ENCODE data around the gene NIT1. TPM values are rescaled to one million over a fixed set of nuclear protein-coding genes. Genes with fewer than 3 reads are reported as not detected.
A peak's percentile ranks its signal among the peaks of the same experiment; 100 is the strongest.

Gene NIT1
- total and polyA plus RNA-seq, 8 donors, result 17.9 to 48.4 (median 20.1) TPM

- TF ChIP-seq, protein P1, sequence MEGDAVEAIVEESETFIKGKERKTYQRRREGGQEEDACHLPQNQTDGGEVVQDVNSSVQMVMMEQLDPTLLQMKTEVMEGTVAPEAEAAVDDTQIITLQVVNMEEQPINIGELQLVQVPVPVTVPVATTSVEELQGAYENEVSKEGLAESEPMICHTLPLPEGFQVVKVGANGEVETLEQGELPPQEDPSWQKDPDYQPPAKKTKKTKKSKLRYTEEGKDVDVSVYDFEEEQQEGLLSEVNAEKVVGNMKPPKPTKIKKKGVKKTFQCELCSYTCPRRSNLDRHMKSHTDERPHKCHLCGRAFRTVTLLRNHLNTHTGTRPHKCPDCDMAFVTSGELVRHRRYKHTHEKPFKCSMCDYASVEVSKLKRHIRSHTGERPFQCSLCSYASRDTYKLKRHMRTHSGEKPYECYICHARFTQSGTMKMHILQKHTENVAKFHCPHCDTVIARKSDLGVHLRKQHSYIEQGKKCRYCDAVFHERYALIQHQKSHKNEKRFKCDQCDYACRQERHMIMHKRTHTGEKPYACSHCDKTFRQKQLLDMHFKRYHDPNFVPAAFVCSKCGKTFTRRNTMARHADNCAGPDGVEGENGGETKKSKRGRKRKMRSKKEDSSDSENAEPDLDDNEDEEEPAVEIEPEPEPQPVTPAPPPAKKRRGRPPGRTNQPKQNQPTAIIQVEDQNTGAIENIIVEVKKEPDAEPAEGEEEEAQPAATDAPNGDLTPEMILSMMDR (IDR thresholded peaks at IDR 0.05), result no peak
- DNase-seq (peak in 1 of 6 donors; percentile 45), FAIRE-seq (no peak), ATAC-seq (no peak)
- H3K4me3 ChIP-seq, result no peak overlapping the region
- H3K27ac ChIP-seq, result no peak overlapping the region
- peaks cover 0 to 5% (median 0%) of the 10 kb centered on the region in 3 donors for H3K4me1 ChIP-seq
- peaks cover 0 to 24% (median 7%) of the 10 kb centered on the region in 3 donors for H3K36me3 ChIP-seq
- intact Hi-C loops (cut with DNase I), result no loop called here
- H3K27me3 ChIP-seq, result no peaks in the 10 kb centered on the region
- 88 to 94% methylated on average over 9 of the region's 9 CpGs for WGBS, 2 donors
- H3K9me3 ChIP-seq, result no peaks in the 10 kb centered on the region
Observed at GRCh38 chr1:161168906-161169305, 51.0 kb downstream of the NIT1 start.

Other genes with a start within 250 kb of the NIT1 start
- gene ITLN1, start 232.9 kb upstream of the NIT1 start, total RNA-seq, result under 1 TPM in 4 of 6 donors, not detected in 2; 0.19 to 0.51 (median 0.27) TPM
- 10 to 100 TPM in 1 of 2 donors, under 1 TPM in 1; 0.12 to 15.1 TPM for gene ITLN1, start 232.9 kb upstream of the NIT1 start, polyA plus RNA-seq
- gene ITLN2, start 163.3 kb upstream of the NIT1 start, total RNA-seq, result not detected
- under 1 TPM in 1 of 2 donors, not detected in 1; 0.19 TPM for gene ITLN2, start 163.3 kb upstream of the NIT1 start, polyA plus RNA-seq
- 10 to 100 TPM; 30.0 to 59.5 (median 38.2) TPM for gene F11R, start 97.0 kb upstream of the NIT1 start, total RNA-seq
- 10 to 100 TPM; 22.7 to 23.6 TPM for gene F11R, start 97.0 kb upstream of the NIT1 start, polyA plus RNA-seq
- gene TSTD1, start 79.1 kb upstream of the NIT1 start, total RNA-seq, result 10 to 100 TPM; 24.8 to 43.8 (median 32.1) TPM
- 100 to 1,000 TPM in 1 of 2 donors, 10 to 100 TPM in 1; 69.0 to 131 TPM for gene TSTD1, start 79.1 kb upstream of the NIT1 start, polyA plus RNA-seq
- 10 to 100 TPM; 15.8 to 33.2 (median 21.7) TPM for gene USF1, start 72.1 kb upstream of the NIT1 start, total RNA-seq
- 100 to 1,000 TPM in 1 of 2 donors, 10 to 100 TPM in 1; 89.4 to 118 TPM for gene USF1, start 72.1 kb upstream of the NIT1 start, polyA plus RNA-seq
- 1 to 10 TPM in 4 of 6 donors, under 1 TPM in 2; 0.43 to 9.1 (median 1.9) TPM for gene ARHGAP30, start 48.2 kb upstream of the NIT1 start, total RNA-seq
- 1 to 10 TPM in 1 of 2 donors, under 1 TPM in 1; 0.70 to 2.0 TPM for gene ARHGAP30, start 48.2 kb upstream of the NIT1 start, polyA plus RNA-seq
- 1 to 10 TPM; 1.7 to 9.3 (median 3.5) TPM for gene NECTIN4, start 28.5 kb upstream of the NIT1 start, total RNA-seq
- gene NECTIN4, start 28.5 kb upstream of the NIT1 start, polyA plus RNA-seq, result 1 to 10 TPM; 2.1 to 2.7 TPM
- gene KLHDC9, start 19.7 kb upstream of the NIT1 start, total RNA-seq, result 1 to 10 TPM; 3.2 to 7.9 (median 6.2) TPM
- 10 to 100 TPM in 1 of 2 donors, 1 to 10 TPM in 1; 8.6 to 19.3 TPM for gene KLHDC9, start 19.7 kb upstream of the NIT1 start, polyA plus RNA-seq
- gene PFDN2, start 68 bp upstream of the NIT1 start, total RNA-seq, result 10 to 100 TPM in 5 of 6 donors, 1 to 10 TPM in 1; 9.8 to 24.8 (median 18.0) TPM
- 10 to 100 TPM; 63.8 to 91.6 TPM for gene PFDN2, start 68 bp upstream of the NIT1 start, polyA plus RNA-seq
- 10 to 100 TPM; 12.4 to 20.8 (median 15.6) TPM for gene DEDD, start 14.6 kb downstream of the NIT1 start, total RNA-seq
- gene DEDD, start 14.6 kb downstream of the NIT1 start, polyA plus RNA-seq, result 10 to 100 TPM; 11.1 to 19.7 TPM
- 10 to 100 TPM; 59.5 to 80.7 (median 70.4) TPM for gene UFC1, start 35.9 kb downstream of the NIT1 start, total RNA-seq
- 100 to 1,000 TPM in 1 of 2 donors, 10 to 100 TPM in 1; 78.4 to 107 TPM for gene UFC1, start 35.9 kb downstream of the NIT1 start, polyA plus RNA-seq
- 10 to 100 TPM in 3 of 6 donors, 1 to 10 TPM in 3; 7.9 to 18.4 (median 9.5) TPM for gene USP21, start 41.4 kb downstream of the NIT1 start, total RNA-seq
- gene USP21, start 41.4 kb downstream of the NIT1 start, polyA plus RNA-seq, result 10 to 100 TPM; 21.1 to 25.3 TPM
- 10 to 100 TPM in 3 of 6 donors, 1 to 10 TPM in 3; 7.4 to 14.3 (median 10.2) TPM for gene PPOX, start 48.3 kb downstream of the NIT1 start, total RNA-seq
- 10 to 100 TPM; 42.0 to 56.4 TPM for gene PPOX, start 48.3 kb downstream of the NIT1 start, polyA plus RNA-seq
- 10 to 100 TPM; 14.8 to 22.0 (median 19.0) TPM for gene B4GALT3, start 59.4 kb downstream of the NIT1 start, total RNA-seq
- gene B4GALT3, start 59.4 kb downstream of the NIT1 start, polyA plus RNA-seq, result 10 to 100 TPM; 29.7 to 35.6 TPM
- 1 to 10 TPM; 2.7 to 6.6 (median 4.8) TPM for gene ADAMTS4, start 80.9 kb downstream of the NIT1 start, total RNA-seq
- gene ADAMTS4, start 80.9 kb downstream of the NIT1 start, polyA plus RNA-seq, result 1 to 10 TPM; 3.7 to 3.9 TPM
- 10 to 100 TPM; 26.7 to 44.4 (median 31.1) TPM for gene NDUFS2, start 84.3 kb downstream of the NIT1 start, total RNA-seq
- gene NDUFS2, start 84.3 kb downstream of the NIT1 start, polyA plus RNA-seq, result 10 to 100 TPM; 29.3 to 56.8 TPM
- 10 to 100 TPM in 3 of 6 donors, 1 to 10 TPM in 3; 1.3 to 25.0 (median 6.5) TPM for gene FCER1G, start 97.2 kb downstream of the NIT1 start, total RNA-seq
- 10 to 100 TPM; 12.8 to 16.2 TPM for gene FCER1G, start 97.2 kb downstream of the NIT1 start, polyA plus RNA-seq
- 1 to 10 TPM in 1 of 6 donors, not detected in 5; 3.2 TPM for gene APOA2, start 105.5 kb downstream of the NIT1 start, total RNA-seq
- not detected for gene APOA2, start 105.5 kb downstream of the NIT1 start, polyA plus RNA-seq
- gene TOMM40L, start 108.0 kb downstream of the NIT1 start, total RNA-seq, result 1 to 10 TPM; 1.4 to 5.6 (median 2.6) TPM
- gene TOMM40L, start 108.0 kb downstream of the NIT1 start, polyA plus RNA-seq, result 1 to 10 TPM; 3.3 to 4.3 TPM
- gene NR1I3, start 120.1 kb downstream of the NIT1 start, total RNA-seq, result not detected
- gene NR1I3, start 120.1 kb downstream of the NIT1 start, polyA plus RNA-seq, result under 1 TPM in 1 of 2 donors, not detected in 1; 0.15 TPM
- gene PCP4L1, start 140.6 kb downstream of the NIT1 start, total RNA-seq, result under 1 TPM in 3 of 6 donors, not detected in 3; 0.08 to 0.23 (median 0.13) TPM
- gene PCP4L1, start 140.6 kb downstream of the NIT1 start, polyA plus RNA-seq, result under 1 TPM in 1 of 2 donors, not detected in 1; 0.15 TPM
- gene MPZ, start 191.9 kb downstream of the NIT1 start, total RNA-seq, result 1 to 10 TPM in 4 of 6 donors, under 1 TPM in 2; 0.51 to 2.1 (median 1.4) TPM
- 1 to 10 TPM; 1.3 to 2.8 TPM for gene MPZ, start 191.9 kb downstream of the NIT1 start, polyA plus RNA-seq
- gene SDHC, start 196.3 kb downstream of the NIT1 start, total RNA-seq, result 10 to 100 TPM; 38.7 to 91.4 (median 58.8) TPM
- gene SDHC, start 196.3 kb downstream of the NIT1 start, polyA plus RNA-seq, result 10 to 100 TPM; 18.2 to 64.6 TPM
- gene CFAP126, start 249.8 kb downstream of the NIT1 start, total RNA-seq, result under 1 TPM in 1 of 6 donors, not detected in 5; 0.47 TPM
- under 1 TPM; 0.34 to 0.87 TPM for gene CFAP126, start 249.8 kb downstream of the NIT1 start, polyA plus RNA-seq